Tibial artery (tissue), 4 donors: ENCODE data around the gene CENPVL3.

Experiments
- DNase-seq, 2 donors: peaks; one replicate each; pipeline ENCODE4 v3.0.0-alpha.2; 2019
- H3K27ac ChIP-seq, 2 donors: fragments of 200-600 bp; sonication (generic) in 1 of 2; 1 replicate in 1 of 2; 2 replicates in 1 of 2; pipeline ENCODE4 v1.5.1; 2018 to 2019; ENCODE audit warnings: mild to moderate bottlenecking in 1 of 2
- H3K27me3 ChIP-seq, 2 donors: fragments of 200-600 bp; sonication (generic) in 1 of 2; one replicate each; pipeline versions ENCODE4 v1.5.1 to v1.6.0; 2016 to 2019
- H3K36me3 ChIP-seq, 3 donors: fragments of 200-600 bp; sonication (generic) in 2 of 3; one replicate each; pipeline ENCODE4 v1.5.1; 2016 to 2019; ENCODE audit warnings: mild to moderate bottlenecking in 2 of 3
- H3K4me1 ChIP-seq, 4 donors: fragments of 200-600 bp; sonication (generic) in 2 of 4; 1 replicate in 3 of 4; 2 replicates in 1 of 4; pipeline ENCODE4 v1.5.1; 2016 to 2019
- H3K4me3 ChIP-seq, 2 donors: fragments of 200-600 bp; sonication (generic) in 1 of 2; 1 replicate in 1 of 2; 2 replicates in 1 of 2; pipeline ENCODE4 v1.5.1; 2018 to 2019; ENCODE audit warnings: mild to moderate bottlenecking in 2 of 2
- H3K9me3 ChIP-seq, 3 donors: fragments of 200-600 bp; sonication (generic) in 1 of 3; one replicate each; pipeline ENCODE4 v1.5.1; 2016 to 2019
- CTCF ChIP-seq, 2 experiments: fragments of 200-600 bp in 1 of 2; fragments of 450-650 bp in 1 of 2; IDR thresholded peaks; one replicate each; pipeline ENCODE4 v1.5.1; 2017 to 2019; ENCODE audit warnings: antibody characterized with exemption in 2 of 2, mild to moderate bottlenecking in 1 of 2, moderate library complexity in 1 of 2
- intact Hi-C: fragments of 100-400 bp; cut with DNase I; formaldehyde crosslinking; loops from one replicate; pipeline ENCODE4 v1.15.0; 2023; ENCODE audit warnings: low total_unique reads

Gene CENPVL3

GRCh38 chrX:51568586-51568985 lies 50.1 kb downstream of the CENPVL3 start:
- no peaks in the 10 kb centered on the region for H3K27me3 ChIP-seq
- intact Hi-C loops = no loop called here
- no peak overlapping the region for H3K4me3 ChIP-seq
- H3K27ac ChIP-seq = no peak overlapping the region
- no peaks in the 10 kb centered on the region for H3K4me1 ChIP-seq
- DNase-seq = no peak
- H3K36me3 ChIP-seq = no peaks in the 10 kb centered on the region
- H3K9me3 ChIP-seq = peaks cover 0 to 3% (median 0%) of the 10 kb centered on the region in 3 donors
- TF ChIP-seq CTCF (IDR thresholded peaks at IDR 0.05) = no peak
